Pons (tissue), 1 donor: Measurements from ENCODE around the gene SMARCA2.

ENCODE experiments used
- DNase-seq: peaks from one replicate; pipeline ENCODE4 v3.0.0-alpha.2; 2016; ENCODE audit warnings: low spot score

SMARCA2 gene

DNA sequence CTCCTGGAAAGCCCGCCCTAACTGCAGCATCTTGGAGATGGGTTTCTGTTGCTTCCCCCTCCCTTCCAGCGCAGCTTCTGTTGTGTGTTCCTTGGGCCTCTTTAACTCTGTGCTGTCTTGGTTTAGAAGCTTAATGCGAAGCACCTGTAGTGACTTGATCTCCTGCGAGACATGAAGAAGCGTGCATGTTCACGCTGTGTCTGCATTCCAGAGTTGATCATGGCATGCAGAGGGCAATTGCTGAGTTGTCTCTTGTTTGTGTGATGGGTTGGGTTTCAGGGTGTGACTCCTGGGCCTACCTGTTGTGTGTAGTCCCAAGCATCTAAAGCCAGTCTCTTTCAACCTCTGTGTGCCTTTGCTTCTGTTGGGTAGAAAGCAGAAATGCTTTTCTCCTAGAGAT lies 155.6 kb downstream of the SMARCA2 start:
- DNase-seq = no peak

DNA sequence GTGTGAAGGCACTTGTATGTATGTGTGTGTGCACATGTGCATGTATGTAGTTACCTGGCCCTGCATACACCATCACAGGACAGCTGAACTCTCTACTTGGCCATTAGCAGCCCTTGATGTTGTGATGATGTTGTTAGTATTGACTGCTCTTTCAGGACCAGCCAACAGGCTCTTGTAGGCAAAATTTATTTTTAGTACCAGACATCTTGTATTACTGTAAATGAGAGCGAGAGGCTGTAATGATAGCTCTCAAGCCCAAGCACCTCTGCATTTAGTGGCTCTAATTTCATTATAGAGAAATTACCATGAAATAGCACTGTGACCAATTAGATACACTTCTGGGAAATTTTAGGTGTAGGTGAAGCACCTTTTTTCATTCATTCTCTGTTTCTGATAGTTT lies 158.0 kb downstream of the SMARCA2 start:
- no peak for DNase-seq

GRCh38 chr9:2173861-2174260 lies 158.7 kb downstream of the SMARCA2 start:
- no peak for DNase-seq

DNA sequence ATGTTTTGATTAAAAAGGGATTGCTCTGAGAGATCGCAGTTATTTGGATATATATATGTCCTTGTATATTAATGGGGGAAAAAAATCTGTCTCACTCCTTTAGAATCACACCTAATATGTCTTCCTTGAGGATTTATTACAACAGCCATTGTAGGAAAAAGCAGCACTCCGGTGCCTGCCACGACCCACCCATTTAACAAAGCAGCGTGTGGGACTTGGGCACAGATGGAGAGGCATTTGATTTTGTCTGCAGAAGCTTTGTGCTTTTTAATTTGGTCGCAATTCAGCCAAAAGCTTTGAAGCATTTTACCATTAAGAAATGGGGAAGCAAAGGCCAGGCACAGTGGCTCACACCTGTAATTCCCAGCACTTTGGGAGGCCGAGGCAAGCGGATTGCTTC lies 159.2 kb downstream of the SMARCA2 start:
- DNase-seq = no peak

- DNase-seq = no peak
These were observed 159.8 kb downstream of the SMARCA2 start for GRCh38 chr9:2174911-2175310.

GRCh38 chr9:2177121-2177520 lies 162.0 kb downstream of the SMARCA2 start:
- DNase-seq = no peak

DNA sequence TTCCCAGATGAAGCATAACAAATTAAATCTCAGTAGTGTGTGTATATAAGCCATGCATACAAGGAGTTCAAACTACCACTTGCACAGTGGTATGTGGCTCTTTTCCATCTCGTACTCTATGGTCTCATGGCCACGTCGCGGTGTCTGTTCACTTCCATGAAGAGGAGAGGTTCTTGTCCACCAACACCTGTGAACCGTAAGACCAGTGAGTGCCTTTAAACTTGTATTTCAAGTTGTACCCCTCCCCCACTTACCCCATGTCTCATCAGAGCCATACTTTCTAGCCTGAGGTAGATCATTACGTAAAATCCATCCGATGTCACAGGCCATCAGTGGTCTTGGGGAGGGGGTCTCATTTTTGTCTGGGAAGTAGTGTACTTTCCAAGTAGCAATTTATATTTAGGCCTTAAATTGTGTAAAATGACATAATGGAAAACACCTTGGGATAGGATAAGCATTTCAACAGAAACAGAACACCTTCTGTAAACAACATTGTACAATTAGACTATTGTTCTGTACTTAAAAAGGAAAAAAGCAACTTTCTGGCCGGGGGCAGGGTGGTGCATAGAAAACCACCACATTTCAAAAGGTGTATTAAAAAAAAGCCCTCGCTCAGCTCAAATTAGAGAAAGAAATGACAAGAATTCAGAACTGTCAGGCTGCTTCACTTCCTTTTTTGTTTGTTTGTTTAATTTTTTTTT lies 163.0 kb downstream of the SMARCA2 start:
- DNase-seq = no peak

DNA sequence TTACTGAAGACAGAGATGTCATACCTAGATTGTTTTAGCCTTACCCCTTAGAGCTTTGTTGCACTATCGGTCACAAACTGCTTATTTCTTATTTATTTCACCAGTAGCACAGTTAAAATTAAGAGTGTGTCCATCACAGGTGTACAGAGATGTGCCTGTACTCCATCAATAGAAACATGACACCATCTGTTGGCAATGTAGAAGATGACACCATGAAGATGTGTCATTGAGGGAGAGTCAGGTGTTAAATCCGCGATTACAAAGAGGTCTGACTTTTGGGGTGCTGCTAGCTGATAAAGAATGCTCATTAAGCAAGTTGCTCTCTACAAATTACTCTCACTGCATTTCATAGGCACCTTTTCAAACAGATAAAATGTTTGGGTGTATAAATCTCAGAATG lies 164.4 kb downstream of the SMARCA2 start:
- peak; percentile 22 for DNase-seq

GRCh38 chr9:2180154-2180553 lies 165.0 kb downstream of the SMARCA2 start:
- no peak for DNase-seq

DNA sequence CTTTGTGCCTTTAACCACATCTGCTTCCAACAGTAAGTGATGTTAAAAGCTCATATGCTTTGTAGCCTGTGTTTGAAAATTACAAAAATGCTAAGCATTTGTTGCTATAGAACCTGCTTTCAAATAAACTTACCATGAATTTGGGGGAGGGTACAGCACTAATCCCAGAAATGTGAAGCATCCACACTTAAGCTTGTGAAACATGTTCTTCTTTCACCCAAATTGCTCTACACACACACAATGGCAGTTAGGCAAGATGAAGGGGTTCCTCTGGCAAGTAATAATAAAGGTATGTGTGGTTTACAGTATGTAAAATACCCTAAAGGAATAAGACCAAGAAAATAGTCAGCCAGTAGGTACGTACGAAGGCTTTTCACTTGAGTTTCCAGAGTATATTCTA lies 165.6 kb downstream of the SMARCA2 start:
- DNase-seq = no peak

- DNase-seq = peak; percentile 38
These were observed 166.6 kb downstream of the SMARCA2 start for GRCh38 chr9:2181792-2182191.

DNA sequence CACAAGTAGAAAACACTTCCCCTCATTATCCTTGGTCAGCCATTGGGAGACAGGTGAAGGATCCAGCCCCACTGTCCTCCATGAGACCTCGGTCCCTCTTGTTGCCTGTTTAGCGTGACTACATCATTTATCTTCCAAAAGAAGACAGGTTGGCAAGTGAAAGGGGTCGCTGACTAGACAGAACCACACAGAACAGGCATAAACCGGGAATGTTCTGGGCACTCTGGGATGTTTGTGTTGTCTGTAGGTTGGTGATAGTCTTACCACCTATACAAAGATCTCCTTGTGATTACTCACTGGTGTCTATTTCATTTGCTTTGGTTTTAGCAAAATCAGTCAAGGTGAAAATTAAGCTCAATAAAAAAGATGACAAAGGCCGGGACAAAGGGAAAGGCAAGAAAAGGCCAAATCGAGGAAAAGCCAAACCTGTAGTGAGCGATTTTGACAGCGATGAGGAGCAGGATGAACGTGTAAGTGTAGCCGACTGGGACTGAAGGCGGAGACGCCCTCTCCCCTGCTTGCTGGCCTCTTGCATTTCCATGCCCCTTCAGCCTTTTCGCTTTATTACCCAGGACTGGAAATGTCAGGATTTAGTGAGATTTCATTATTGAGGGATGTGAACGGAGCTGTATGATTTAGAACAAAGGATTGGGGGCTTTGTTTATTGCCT lies 175.9 kb downstream of the SMARCA2 start:
- DNase-seq = no peak

GRCh38 chr9:2191609-2191972 lies 176.4 kb downstream of the SMARCA2 start:
- no peak for DNase-seq

DNA sequence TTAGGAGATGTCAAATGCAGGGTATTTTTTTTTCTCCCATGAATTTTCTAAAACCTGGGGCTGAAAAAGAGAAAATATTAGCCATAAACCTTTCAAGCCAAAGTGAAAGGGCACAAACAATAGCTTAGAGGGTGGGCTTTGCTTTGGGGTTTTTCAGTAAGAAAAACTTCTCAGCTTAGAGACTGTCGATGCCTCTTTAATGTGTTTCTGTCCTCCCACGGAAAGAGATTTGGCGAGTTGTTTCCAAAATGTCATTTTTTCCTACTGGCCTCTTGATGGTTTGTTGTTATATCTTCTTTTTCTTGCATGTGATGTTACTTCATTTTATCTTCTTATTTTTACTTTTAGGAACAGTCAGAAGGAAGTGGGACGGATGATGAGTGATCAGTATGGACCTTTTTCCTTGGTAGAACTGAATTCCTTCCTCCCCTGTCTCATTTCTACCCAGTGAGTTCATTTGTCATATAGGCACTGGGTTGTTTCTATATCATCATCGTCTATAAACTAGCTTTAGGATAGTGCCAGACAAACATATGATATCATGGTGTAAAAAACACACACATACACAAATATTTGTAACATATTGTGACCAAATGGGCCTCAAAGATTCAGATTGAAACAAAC lies 177.3 kb downstream of the SMARCA2 start:
- no peak for DNase-seq

DNA sequence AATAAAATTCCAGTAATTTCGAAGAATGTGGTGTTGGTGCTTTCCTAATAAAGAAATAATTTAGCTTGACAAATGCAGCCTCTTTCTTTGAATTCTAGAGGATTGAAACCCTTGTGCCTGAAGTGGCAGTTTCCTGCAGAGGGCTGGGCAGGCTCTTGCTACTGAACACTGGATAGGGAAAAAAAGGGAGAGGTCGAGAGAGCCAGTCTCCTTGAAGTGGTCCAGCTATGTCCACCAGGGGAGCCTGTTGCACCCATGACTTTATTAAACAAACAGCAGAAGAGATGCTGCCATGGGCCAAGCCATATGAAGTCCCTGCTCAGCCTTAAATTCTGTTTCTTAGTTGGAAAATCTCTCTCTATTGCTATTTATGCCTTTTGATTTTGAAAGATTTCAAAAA lies 178.4 kb downstream of the SMARCA2 start:
- DNase-seq = no peak

DNA sequence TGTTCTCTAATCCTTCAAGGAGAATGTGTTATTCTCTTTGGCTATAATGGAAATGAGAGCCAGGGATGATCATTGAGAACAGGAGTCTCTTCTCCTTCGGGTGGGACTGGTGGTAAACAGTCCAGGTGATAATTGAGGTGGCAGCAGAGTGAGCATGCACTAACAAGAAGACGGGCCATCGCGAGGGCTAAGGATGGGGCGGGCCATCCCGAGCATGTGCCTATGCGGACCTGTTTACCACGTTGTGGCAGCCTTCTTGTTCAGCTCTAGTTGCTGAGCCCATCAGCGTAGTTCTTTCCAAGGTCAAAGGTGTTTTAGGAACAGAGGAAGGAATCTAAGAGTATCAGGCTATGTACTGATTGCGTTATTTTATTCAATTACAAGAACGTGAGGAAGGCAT lies 180.1 kb downstream of the SMARCA2 start:
- no peak for DNase-seq

DNA sequence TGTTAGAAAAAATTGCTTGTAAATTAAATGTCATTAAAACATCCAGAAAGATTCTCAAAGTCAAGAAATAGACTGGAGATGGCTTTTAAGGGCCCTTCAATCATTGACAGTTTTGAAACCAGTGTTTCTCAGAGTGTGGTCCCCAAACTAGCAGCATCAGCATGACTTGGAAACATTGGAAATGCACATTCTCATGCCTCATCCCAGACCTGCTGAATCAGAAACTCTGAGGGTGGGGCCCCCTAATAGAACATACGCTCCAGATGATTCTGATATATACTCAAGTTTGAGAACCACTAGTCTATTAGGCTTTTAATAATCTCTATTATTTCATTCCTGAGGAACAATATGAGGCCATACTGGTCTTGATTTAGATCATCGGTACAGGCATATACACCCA lies 181.6 kb downstream of the SMARCA2 start:
- DNase-seq = no peak

DNA sequence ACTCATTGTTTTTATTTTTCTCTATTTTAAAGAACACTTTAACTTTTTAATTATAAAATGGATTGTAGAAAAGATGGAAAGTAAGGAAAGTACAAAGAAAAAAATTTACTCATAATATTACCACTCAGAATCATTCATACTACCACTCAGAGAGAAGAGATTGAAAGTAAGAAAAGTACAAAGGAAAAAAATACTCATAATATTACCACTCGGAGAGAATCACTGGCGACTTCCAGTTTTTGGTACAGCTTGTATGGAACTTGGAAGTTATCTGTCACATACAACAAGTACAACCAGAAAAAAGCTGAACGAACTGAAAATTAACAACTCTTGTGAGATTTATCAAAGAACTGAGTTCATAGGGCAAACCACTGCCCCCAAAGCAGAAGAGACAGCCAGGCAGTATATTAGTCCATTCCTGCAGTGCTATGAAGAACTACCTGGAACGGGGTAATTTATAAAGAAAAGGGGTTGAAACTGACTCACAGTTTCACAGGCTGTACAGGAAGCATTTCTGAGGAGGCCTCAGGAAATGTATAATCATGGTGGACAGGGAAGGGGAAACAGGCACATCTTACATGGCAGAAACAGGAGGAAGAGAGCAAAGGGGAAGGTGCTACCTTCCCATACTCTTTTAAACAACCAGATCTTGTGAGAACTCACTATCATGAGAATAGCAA lies 183.9 kb downstream of the SMARCA2 start:
- DNase-seq = no peak

GRCh38 chr9:2199999-2200796 lies 185.1 kb downstream of the SMARCA2 start:
- no peak for DNase-seq

- DNase-seq = no peak
These were observed 193.3 kb downstream of the SMARCA2 start for GRCh38 chr9:2208465-2208864.

GRCh38 chr9:2208991-2209390 lies 193.8 kb downstream of the SMARCA2 start:
- no peak for DNase-seq

DNA sequence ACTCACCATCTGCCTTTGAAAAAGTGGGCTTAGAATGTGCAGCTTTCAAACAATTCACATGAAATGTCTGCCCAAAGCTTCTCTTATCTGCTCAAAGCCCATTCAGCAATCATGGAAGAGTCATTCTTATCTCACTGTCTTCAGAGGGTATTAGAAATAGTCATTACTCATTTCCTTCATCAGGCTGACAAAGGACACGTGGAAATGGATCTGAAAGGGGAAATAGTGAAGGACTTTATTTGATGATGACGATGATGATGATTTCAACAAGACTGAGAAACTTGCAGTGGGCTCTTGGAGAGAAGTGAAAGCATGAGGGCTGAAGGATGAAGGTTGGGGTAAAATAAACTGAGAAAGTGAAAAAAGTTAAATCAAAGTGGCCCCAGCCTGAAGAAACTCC lies 194.3 kb downstream of the SMARCA2 start:
- DNase-seq = peak; percentile 53
